ENCODE results near the gene GALNT3.

The GALNT3 gene

GRCh38 chr2:165778187-165778556 is 15.9 kb downstream of the GALNT3 start:
- no peak overlapping the region for H3K4me3 ChIP-seq (ENCODE audit: control insufficient read depth, low read depth, low read length)
- no peak for TF ChIP-seq CTCF (IDR thresholded peaks at IDR 0.05; ENCODE audit: control insufficient read depth, insufficient read depth, low read depth, low read length, missing control alignments)
- DNase-seq (ENCODE audit: low read depth) = no peak

- H3K4me3 ChIP-seq (ENCODE audit: control insufficient read depth, low read depth, low read length) = no peak overlapping the region
- DNase-seq (ENCODE audit: low read depth) = no peak
- TF ChIP-seq CTCF (IDR thresholded peaks at IDR 0.05; ENCODE audit: control insufficient read depth, insufficient read depth, low read depth, low read length, missing control alignments) = no peak
Measured at GRCh38 chr2:165777522-165778186, 16.4 kb downstream of the GALNT3 start.

- no peak for DNase-seq (ENCODE audit: low read depth)
- no peak overlapping the region for H3K4me3 ChIP-seq (ENCODE audit: control insufficient read depth, low read depth, low read length)
- no peak for TF ChIP-seq CTCF (IDR thresholded peaks at IDR 0.05; ENCODE audit: control insufficient read depth, insufficient read depth, low read depth, low read length, missing control alignments)
Measured at GRCh38 chr2:165776796-165777195, 17.3 kb downstream of the GALNT3 start.

- DNase-seq (ENCODE audit: low read depth) = no peak
- TF ChIP-seq CTCF (IDR thresholded peaks at IDR 0.05; ENCODE audit: control insufficient read depth, insufficient read depth, low read depth, low read length, missing control alignments) = no peak
- no peak overlapping the region for H3K4me3 ChIP-seq (ENCODE audit: control insufficient read depth, low read depth, low read length)
Measured at GRCh38 chr2:165776013-165776412, 18.0 kb downstream of the GALNT3 start.

GRCh38 chr2:165773684-165774083 is 20.4 kb downstream of the GALNT3 start:
- no peak for TF ChIP-seq CTCF (IDR thresholded peaks at IDR 0.05; ENCODE audit: control insufficient read depth, insufficient read depth, low read depth, low read length, missing control alignments)
- no peak overlapping the region for H3K4me3 ChIP-seq (ENCODE audit: control insufficient read depth, low read depth, low read length)

GRCh38 chr2:165772183-165772582 is 21.9 kb downstream of the GALNT3 start:
- no peak overlapping the region for H3K4me3 ChIP-seq (ENCODE audit: control insufficient read depth, low read depth, low read length)
- no peak for TF ChIP-seq CTCF (IDR thresholded peaks at IDR 0.05; ENCODE audit: control insufficient read depth, insufficient read depth, low read depth, low read length, missing control alignments)
- DNase-seq (ENCODE audit: low read depth) = no peak

More at GRCh38 chr2:165773684-165774083, 20.4 kb downstream of the GALNT3 start:
- DNase-seq (ENCODE audit: low read depth) = no peak
